ENCODE data around the gene CES3. TPM values are rescaled to one million over a fixed set of nuclear protein-coding genes. Genes with fewer than 3 reads are reported as not detected.
"Not testable (repeated sequence)": the region's sequence is repeated elsewhere in the genome, so short reads cannot be mapped to it uniquely, and the experiment has no call there.

Gene CES3
- polyA plus RNA-seq, 3 donors: 2.1 to 5.1 (median 2.8) TPM

DNA sequence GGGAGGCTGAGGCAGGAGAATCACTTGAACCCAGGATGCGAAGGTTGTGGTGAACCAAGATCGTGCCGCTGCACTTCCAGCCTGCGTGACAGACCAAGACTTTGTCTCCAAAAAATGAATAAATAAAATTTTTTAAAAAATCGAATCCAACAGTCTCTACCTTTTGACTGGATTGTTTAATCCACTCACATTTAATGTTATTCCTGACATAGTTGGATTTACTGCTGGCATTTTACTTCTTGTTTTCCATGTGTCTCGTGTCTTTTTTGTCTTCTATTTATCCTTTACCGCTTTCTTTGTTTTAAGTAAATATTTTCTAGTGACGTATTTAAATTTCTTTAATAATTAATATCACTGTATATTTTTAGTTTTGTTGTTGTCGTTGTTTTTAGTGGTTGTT, 22.0 kb downstream of the CES3 start:
- DNase-seq (ENCODE audit: extremely low read depth in 1 of 11, low read depth in 9 of 11, low spot score in 4 of 11): no peak

DNA sequence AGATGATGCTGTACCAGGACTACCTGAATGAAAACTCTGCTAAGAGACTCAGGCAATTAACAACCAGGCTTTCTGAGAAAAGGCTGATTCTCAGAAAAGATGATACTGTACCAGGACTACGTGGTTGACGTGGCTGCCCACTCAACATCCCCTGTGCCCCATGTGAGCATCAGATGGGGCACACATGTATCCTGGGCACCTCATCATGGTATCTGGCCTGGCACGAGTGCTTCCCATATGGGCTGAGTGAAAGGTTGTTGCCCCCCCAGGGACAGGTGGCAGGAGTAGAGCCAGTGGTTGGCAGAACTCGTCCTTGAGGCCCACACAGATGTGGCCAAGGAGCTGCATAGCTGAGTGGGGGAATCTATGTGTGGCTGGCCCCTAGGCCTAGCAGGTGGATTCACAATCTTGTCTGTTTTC, 23.8 kb downstream of the CES3 start:
- DNase-seq (ENCODE audit: extremely low read depth in 1 of 11, low read depth in 9 of 11, low spot score in 4 of 11): no peak

DNA sequence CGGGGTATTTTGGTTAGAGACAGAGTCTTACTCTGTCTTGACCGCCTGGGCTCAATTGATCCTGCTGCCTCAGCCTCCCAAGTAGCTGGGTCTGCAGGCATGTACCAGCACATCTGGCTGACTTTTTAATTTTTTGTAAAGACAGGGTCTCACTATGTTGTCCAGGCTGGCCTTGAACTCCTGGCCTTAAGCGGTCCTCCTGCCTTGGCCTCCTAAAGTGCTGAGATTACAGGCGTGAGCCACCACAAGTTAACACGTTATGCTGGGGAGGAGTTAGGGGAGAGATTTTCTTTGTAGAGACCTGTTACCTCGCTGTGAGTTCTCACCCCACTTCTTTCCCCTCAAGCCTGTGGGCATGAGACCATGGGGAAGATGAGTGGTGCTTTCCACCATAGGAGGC, 25.5 kb downstream of the CES3 start:
- DNase-seq (ENCODE audit: extremely low read depth in 1 of 11, low read depth in 9 of 11, low spot score in 4 of 11): no peak

DNA sequence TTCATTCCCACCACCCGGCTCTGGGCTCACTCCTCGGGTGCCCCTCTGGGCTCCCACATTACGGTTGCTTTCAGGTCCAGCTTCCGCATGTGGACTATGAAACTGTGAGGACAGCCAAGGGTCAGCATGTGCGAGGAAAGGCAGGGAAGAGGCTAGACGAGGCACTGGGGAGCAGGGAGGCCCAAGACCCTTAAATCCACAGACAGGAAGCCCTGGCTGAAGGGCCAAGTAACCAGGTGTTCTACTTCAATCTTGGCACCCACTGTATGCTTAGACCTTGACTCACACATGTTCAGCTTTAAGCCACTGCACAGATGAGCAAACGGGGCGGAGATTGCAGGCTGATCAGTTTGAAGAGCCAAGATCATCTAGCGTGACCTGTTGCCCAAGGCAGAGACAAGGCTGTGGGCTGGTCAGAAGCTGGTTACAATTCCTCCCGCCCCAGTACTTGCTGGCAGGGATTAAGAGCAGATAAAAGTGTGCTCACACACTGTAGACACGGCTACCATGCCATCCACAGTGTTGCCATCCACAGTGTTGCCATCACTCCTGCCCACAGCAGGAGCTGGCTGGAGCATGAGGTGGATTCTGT, 27.2 kb downstream of the CES3 start, which contains the start of gene CES4A:
CES4A (plus strand) TSS at position 393 of the 592 bp plus-strand sequence; CDS start at position 577, 184 bp downstream.
- DNase-seq (ENCODE audit: extremely low read depth in 1 of 11, low read depth in 9 of 11, low spot score in 4 of 11): no peak

DNA sequence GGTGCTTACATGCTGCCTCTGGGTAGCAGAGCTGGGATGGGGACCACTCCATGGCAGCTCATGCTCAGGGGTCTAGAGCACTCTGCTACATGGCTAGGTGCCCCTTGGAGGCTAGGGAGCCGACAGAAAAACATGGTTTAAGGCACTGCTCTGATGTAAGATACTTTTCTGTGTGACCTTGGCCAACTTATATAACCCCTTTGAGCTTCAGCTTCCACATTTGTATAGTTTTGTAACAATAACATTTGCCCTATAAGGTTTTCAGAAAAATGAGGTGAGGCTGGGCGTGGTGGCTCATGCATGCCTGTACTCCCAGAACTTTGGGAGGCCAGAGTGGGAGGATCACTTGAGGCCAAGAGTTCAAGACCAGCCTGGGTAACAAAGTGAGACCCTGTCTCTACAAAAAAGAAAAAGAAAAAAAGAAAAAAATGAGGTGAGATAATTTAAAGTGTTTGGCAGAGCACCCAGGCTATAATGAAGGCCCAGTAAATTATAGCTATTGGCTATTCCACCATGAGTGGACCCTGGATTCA, 30.5 kb downstream of the CES3 start:
- no peak for DNase-seq (ENCODE audit: extremely low read depth in 1 of 11, low read depth in 9 of 11, low spot score in 4 of 11)

DNA sequence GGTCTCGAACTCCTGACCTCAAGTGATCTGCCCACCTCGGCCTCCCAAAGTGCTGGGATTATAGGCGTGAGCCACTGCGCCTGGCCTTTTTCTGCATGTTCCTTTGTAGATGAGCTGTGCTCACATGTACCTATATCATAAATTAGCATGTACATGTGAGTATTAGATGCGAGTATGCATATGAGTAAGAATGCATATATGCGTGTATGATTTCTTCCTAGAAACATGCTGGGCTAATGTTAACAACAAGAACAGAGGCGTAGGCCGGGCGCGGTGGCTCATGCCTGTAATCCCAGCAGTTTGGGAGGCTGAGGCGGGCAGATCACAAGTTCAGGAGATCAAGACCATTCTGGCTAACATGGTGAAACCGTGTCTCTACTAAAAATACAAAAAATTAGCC, 32.5 kb downstream of the CES3 start:
- not testable (repeated sequence) for DNase-seq (ENCODE audit: extremely low read depth in 1 of 11, low read depth in 9 of 11, low spot score in 4 of 11)

DNA sequence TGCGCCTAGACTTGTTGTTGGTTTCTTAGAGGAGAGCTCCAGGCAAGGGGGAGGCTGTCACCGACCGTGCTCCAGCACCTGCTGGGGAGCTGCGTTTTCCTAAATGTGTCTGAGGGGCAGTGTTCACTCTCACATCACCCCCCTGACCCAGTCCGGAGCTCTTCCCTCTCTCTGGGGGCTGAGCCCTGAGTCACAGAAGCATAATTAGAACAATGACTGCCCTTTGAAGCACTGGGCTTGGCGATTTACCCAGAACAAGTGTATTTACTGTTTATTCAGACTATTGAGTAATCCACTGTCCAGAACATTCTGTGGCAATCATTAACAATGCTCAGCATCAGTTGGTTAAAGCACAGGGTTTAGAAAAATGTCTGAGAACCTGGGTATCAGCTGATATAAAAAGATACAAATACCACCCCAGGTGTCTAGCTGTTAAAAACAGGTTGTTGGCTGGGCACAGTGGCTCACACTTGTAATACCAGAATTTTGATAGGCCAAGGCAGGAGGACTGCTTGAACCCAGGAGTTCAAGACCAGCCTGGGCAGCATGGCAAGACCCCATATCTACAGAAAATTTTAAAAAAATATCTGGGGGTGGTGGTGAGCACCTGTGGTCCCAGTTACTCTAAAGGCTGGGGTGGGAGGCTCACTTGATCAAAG, 35.4 kb downstream of the CES3 start:
- DNase-seq (ENCODE audit: extremely low read depth in 1 of 11, low read depth in 9 of 11, low spot score in 4 of 11): no peak

DNA sequence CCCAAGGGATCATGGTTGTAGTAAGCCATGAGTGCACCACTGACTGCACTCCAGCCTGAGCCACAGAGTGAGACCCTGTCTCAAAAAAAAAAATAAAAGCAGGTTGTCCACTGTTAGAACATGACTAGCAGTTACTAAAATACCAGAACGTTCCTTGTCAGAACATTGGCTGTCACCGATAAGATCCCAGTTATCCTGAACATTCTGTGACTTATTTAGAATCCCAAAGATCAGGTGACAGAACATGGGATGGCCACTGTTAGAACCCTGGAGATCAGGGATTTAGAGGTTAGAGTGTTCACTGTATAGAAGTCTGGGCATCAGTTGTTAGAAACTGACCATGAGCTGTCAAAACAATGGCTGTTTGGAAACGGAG, 35.9 kb downstream of the CES3 start:
- no peak for DNase-seq (ENCODE audit: extremely low read depth in 1 of 11, low read depth in 9 of 11, low spot score in 4 of 11)

DNA sequence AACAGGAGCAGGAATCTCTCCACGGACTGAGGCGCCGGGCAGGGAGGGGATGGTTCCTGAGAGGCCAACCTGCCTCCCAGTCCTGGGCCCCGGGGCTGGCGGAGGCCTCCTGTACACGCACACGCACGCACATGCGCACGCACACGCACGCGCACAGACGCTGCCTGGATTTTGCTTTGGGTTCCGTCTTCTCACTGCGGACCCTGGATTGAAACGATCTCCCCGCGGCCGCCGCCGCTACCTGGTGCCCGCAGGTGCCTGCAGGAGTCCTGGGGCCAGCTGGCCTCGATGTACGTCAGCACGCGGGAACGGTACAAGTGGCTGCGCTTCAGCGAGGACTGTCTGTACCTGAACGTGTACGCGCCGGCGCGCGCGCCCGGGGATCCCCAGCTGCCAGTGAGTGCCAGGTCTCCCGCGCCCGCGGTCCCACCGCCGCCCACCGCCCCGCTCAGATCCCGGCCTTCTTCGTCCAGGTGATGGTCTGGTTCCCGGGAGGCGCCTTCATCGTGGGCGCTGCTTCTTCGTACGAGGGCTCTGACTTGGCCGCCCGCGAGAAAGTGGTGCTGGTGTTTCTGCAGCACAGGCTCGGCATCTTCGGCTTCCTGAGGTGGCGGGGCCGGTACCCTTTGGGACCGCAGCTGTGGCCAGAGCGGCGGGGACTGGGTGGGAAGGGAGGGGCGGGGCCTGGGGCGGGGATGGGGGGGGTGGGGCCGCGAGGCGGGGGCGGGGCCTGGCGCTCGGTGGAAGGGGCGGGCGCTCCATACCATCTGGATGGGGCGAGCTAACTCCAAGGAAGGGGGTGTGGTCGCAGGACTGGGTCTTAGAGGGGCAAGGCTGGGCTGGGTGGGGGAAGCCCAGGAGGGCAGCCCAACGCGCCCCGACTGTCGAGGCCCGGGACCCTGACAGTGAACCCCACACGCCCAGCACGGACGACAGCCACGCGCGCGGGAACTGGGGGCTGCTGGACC, 39.6 kb downstream of the CES3 start:
- DNase-seq (ENCODE audit: extremely low read depth in 1 of 11, low read depth in 9 of 11, low spot score in 4 of 11): peak in 2 of 11 donors; percentile 27 to 36

DNA sequence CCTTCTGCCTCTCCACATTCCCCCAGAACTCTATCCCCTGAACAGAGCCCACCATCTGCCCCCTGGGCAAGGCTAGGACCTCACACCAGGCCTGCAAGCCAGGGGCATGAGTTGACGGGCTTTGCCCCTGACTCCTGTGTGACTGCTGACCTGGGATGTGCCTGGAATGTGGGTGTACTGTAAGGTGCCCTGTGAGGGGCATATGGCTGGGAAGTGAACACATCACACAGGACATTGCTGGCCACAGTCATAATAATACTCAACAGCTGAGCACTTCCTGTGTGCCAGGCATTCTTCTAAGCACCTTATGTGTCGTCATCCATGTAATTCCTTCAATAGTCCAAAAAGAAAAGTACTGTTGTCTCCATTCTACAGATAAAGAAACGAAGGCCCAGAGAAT, 40.7 kb downstream of the CES3 start:
- no peak for DNase-seq (ENCODE audit: extremely low read depth in 1 of 11, low read depth in 9 of 11, low spot score in 4 of 11)

DNA sequence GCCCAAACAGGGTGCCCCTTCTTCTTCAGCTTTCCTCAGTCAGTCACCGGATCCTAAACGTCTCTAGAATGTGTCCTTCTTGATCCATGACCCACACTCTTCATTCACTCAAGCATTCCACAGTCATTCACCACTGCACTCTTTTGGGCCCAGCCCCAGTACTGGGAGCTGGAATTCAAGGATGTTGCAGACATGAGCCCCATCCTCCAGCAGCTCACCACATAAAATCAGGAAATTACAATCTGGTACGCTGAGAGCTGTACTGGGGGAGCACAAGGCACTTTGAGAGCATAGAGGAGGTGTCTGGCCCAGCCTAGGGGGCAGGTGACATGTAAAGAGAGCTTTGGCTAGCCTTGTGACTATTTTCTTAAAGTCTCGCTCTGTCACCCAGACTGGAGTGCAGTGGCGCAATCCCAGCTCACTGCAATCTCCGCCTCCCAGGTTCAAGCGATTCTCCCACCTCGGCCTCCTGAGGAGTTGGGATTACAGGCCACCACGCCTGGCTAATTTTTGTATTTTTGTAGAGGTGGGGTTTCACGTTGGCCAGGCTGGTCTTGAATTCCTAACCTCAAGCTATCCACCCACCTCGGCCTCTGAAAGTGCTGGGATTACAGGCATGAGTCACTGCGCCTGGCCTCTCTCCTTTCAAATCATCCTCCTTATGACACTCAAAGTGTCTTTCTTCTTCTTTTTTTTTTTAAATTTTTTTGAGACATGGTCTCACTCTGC, 46.0 kb downstream of the CES3 start:
- no peak for DNase-seq (ENCODE audit: extremely low read depth in 1 of 11, low read depth in 9 of 11, low spot score in 4 of 11)

DNA sequence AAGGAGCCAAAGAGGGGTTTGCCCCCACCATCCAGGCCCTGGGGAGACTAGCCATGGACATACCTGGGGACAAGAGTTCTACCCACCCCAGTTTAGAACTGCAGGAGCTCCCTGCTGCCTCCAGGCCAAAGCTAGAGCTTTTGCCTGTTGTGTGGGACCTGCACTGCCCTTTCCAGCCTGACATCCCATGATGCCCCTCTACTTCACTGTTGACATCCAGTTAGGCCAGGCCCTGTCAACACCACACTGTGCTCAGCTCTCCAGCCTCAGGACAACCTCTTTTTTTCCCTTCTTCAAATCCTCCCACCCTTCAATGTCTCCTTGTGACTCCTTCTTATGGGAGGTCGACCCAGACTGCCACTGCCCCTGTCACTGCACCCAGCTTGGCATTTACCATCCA, 48.1 kb downstream of the CES3 start:
- no peak for DNase-seq (ENCODE audit: extremely low read depth in 1 of 11, low read depth in 9 of 11, low spot score in 4 of 11)

DNA sequence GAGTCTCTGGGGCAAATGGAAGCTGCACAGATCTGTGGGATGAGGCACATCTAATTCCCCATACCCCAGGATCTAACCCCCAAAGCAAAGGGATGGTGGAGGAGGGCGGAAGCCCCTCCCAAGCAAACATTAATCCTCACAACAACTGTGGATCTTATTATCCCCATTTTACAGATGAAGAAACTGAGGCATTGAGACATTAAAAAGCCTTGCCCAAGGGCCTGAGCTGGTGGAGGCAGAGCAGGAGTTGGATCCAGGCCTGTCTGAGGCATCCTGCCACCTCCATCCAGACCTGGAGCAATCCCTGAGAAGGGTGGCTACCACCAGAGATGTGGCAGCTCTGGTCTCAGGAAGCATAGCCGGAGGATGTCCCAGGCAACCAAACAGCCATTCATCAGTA, 50.2 kb downstream of the CES3 start:
- DNase-seq (ENCODE audit: extremely low read depth in 1 of 11, low read depth in 9 of 11, low spot score in 4 of 11): no peak

DNA sequence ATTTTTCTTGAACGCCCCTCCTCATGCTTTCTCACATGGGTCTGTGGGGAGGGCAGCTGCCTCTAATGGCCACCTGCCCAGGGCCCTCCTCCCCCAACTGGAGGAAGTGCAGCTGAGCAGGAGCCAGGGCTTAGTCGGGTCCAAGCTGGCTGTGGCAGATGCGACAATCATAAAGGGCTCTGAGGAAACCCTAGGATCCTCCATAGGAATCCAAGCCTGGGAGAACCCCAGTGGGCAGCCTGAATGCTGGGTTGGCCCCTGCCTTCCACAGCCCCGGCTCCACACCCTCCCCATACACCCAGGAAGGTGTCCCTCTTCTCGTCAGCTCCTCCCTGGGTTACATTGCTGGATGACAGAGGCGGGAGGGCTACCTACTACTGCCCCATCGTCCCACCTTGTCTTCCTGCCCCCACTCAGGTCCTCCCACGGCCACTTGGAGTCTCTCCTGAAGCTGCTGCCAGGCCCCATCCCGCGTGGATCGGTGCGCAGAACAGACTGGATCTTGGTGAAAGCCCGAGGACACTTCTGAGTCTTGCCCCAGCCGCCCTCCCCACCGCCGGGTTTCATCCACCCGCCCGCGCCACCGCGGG, 52.3 kb downstream of the CES3 start:
- peak in 1 of 11 donors; percentile 15 for DNase-seq (ENCODE audit: extremely low read depth in 1 of 11, low read depth in 9 of 11, low spot score in 4 of 11)

DNA sequence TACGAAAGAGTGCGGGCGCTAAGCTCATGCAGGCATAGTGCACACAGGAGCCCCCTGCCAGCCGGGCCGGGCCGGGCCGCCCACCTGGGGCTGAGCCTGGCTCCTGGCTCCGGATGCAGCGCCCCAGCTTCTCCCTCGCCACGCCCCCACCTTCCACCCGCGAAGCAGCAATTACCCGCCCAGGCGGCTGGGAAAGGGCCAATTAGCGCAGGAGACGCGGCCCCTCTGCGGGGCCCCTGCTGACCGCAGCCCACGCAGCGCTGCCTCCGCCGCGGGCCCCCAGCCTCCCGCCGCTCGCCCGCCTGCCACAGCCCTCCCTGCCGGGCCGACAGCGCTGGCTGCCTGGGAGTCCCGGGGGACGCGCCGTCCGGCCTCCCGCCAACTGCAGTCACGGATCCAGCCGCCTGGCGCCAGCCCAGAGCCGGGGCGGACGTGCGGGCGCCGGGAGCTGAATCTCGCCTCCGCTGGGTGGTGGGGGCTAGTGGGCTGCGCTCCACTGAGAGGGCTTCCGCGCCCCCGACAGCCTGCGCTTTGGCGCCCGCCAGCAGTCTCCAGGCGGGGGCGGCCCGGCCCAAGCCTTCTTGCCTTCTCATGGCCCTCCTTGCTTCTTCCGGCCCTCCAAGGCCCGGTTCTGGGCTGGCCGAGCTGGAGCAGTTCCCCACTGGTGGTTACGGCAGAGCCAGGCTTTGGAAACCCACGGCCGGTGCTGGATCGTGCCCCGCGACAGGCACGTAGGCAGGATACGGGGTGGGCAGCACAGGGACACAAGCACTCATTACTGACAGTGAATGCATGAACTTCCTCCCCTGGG, 53.0 kb downstream of the CES3 start:
- peak in 9 of 11 donors; percentile 58 to 87 (median 83) for DNase-seq (ENCODE audit: extremely low read depth in 1 of 11, low read depth in 9 of 11, low spot score in 4 of 11)

DNA sequence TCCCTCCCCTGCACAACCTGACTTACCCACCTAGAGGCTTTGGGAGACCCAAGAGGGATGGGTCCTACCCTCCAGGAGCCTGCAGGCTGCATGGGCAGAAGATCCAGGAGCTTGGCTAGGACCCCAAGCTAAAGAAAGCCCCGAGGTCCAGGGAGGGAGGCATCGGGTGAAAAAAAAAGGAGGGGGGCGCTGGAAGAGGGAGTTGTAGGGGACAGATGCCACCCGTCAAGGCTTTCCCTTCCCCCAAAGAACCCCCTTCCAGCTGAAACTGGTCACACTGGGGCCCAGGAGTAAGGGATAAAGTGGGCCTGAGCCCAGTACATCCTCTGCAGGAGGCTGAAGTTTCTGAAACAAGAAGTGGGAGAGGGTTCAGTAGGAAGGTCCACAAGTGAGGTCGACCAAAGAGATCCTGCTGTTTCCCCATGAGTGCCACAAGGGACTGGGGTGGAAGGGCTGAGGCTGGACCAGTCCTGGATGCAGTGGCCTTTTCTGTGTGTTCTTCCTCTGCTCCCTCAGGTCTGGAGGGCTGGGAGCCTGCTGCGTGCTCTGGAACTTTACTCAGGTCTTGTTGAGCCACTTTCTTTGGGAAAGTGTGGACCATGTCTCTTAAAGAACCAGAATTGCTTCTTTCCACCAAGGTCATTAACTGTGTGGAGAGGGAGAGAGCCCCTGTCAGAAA, 53.7 kb downstream of the CES3 start:
- no peak for DNase-seq (ENCODE audit: extremely low read depth in 1 of 11, low read depth in 9 of 11, low spot score in 4 of 11)

DNA sequence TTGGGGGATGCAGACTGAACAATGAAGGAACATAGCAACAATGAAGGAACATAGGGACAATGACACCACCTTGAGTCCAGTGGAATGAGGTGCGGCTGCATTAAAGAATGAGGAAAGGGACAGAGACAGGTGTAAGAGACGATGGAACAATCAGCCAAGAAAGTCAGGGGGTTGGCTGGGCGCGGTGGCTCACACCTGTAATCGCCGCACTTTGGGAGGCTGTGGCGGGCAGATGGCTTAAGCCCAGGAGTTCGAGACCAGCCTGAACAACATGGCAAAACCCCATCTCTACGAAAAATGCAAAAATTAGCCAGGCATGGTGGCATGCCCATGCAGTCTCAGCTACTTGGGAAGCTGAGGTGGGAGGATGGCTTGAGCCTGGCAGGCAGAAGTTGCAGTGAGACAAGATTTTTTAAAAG, 54.3 kb downstream of the CES3 start:
- DNase-seq (ENCODE audit: extremely low read depth in 1 of 11, low read depth in 9 of 11, low spot score in 4 of 11): no peak
